Neutrophil (primary cell): ENCODE data around the gene ACTA2.
A peak's percentile ranks its signal among the peaks of the same experiment; 100 is the strongest.

ENCODE experiments used
- H3K27ac ChIP-seq: fragments of 200-600 bp; sonication (generic); 2 replicates; pipeline ENCODE4 v1.5.1; 2016; ENCODE audit warnings: mild to moderate bottlenecking, moderate library complexity
- H3K27me3 ChIP-seq: fragments of 200-600 bp; sonication (generic); 2 replicates; pipeline ENCODE4 v1.6.0; 2016; ENCODE audit warnings: mild to moderate bottlenecking
- H3K36me3 ChIP-seq: fragments of 200-600 bp; sonication (generic); 2 replicates; pipeline ENCODE4 v1.5.1; 2017
- H3K4me1 ChIP-seq, 2 experiments: fragments of 200-600 bp in 1 of 2; sonication (generic) in 1 of 2; 1 replicate in 1 of 2; 2 replicates in 1 of 2; pipeline versions ENCODE4 v1.5.1 to v1.6.1; 2013 to 2016; ENCODE audit warnings: low read depth in 1 of 2, low read length in 1 of 2, mild to moderate bottlenecking in 1 of 2, moderate library complexity in 1 of 2; ENCODE audit not compliant: control insufficient read depth in 1 of 2, insufficient read depth in 1 of 2
- H3K4me3 ChIP-seq, 2 experiments: fragments of 200-600 bp in 1 of 2; sonication (generic) in 1 of 2; 1 replicate in 1 of 2; 2 replicates in 1 of 2; pipeline ENCODE4 v1.5.1; 2013 to 2016; ENCODE audit warnings: low read depth in 1 of 2, low read length in 1 of 2, mild to moderate bottlenecking in 1 of 2, moderate library complexity in 1 of 2
- H3K9me3 ChIP-seq: fragments of 200-600 bp; sonication (generic); 2 replicates; pipeline ENCODE4 v1.5.1; 2016
- CTCF ChIP-seq: fragments of 200-600 bp; sonication (generic); IDR thresholded peaks from 2 replicates; pipeline ENCODE4 v1.5.1; 2016; ENCODE audit warnings: antibody characterized with exemption

ACTA2 gene

DNA sequence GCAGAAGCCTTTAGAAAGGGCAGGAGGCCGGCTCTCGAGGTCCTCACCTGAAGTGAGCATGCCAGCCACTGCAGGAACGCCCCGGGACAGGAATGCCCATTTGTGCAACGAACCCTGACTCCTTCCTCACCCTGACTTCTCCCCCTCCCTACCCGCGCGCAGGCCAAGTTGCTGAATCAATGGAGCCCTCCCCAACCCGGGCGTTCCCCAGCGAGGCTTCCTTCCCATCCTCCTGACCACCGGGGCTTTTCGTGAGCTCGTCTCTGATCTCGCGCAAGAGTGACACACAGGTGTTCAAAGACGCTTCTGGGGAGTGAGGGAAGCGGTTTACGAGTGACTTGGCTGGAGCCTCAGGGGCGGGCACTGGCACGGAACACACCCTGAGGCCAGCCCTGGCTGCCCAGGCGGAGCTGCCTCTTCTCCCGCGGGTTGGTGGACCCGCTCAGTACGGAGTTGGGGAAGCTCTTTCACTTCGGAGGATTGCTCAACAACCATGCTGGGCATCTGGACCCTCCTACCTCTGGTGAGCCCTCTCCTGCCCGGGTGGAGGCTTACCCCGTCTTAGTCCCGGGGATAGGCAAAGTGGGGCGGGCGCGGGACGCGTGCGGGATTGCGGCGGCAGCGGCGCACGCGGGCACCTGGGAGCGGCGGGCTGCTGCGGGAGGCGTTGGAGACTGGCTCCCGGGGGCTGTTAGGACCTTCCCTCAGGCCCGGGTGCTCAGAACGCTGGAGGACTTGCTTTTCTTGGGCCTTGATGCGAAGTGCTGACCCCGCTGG is 38.0 kb upstream of the ACTA2 start, which contains the start of gene FAS:
Gene FAS, plus strand, starts transcription at position 415 of the 777 bp plus-strand sequence. Its CDS starts 79 bp downstream, at position 494.
- H3K27me3 ChIP-seq, result no peaks in the 10 kb centered on the region
- peaks cover 7% of the 10 kb centered on the region for H3K9me3 ChIP-seq
- TF ChIP-seq CTCF, result no peak
- no peaks in the 10 kb centered on the region for H3K36me3 ChIP-seq
- peaks cover 50 to 54% of the 10 kb centered on the region in 2 experiments for H3K4me1 ChIP-seq
- H3K4me3 ChIP-seq, result peak within 1 kb of the TSS; percentile 83 to 86
- H3K27ac ChIP-seq, result peak within 1 kb of the TSS; percentile 95

DNA sequence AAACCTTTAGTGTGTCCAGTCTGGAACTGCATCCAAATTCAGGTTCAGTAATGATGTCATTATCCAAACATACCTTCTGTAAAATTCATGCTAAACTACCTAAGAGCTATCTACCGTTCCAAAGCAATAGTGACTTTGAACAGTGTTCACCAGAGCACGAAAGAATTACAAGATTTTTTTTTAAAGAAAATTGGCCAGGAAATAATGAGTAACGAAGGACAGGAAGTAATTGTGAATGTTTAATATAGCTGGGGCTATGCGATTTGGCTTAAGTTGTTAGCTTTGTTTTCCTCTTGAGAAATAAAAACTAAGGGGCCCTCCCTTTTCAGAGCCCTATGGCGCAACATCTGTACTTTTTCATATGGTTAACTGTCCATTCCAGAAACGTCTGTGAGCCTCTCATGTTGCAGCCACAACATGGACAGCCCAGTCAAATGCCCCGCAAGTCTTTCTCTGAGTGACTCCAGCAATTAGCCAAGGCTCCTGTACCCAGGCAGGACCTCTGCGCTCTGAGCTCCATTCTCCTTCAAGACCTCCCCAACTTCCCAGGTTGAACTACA is 37.3 kb upstream of the ACTA2 start:
- H3K27ac ChIP-seq, result peak overlapping the region; percentile 95
- no peaks in the 10 kb centered on the region for H3K36me3 ChIP-seq
- peaks cover 54 to 55% of the 10 kb centered on the region in 2 experiments for H3K4me1 ChIP-seq
- H3K9me3 ChIP-seq, result peaks cover 7% of the 10 kb centered on the region
- peak overlapping the region; percentile 83 to 86 for H3K4me3 ChIP-seq
- TF ChIP-seq CTCF, result no peak
- no peaks in the 10 kb centered on the region for H3K27me3 ChIP-seq

- H3K27ac ChIP-seq, result peak overlapping the region; percentile 95
- no peaks in the 10 kb centered on the region for H3K36me3 ChIP-seq
- peak overlapping the region; percentile 83 to 86 for H3K4me3 ChIP-seq
- H3K4me1 ChIP-seq, result peaks cover 58 to 60% of the 10 kb centered on the region in 2 experiments
- TF ChIP-seq CTCF, result no peak
- H3K27me3 ChIP-seq, result no peaks in the 10 kb centered on the region
- peaks cover 7% of the 10 kb centered on the region for H3K9me3 ChIP-seq
Measured at GRCh38 chr10:88989423-88989822, 36.9 kb upstream of the ACTA2 start.

DNA sequence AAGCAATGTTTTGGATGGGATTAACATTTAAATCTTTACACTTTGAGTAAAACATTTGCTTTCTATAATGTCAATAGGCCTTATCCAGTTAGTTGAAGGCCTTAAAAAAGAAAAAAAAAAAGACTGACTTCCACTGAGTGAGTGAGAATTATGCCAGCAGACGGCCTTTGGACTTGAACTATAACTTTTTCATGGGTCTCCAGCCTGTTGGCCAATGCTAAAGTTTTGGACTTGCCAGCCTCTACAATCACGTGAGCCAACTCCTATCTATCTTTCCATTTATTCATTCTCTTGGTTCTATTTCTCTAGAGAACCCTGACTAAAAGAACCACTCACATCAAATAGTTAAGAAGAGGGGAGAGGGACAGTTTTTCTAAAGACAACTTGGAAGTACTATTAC is 35.3 kb upstream of the ACTA2 start:
- Histone ChIP-seq H3K27ac (peak overlapping the region; percentile 57), H3K9me3 (peaks cover 7% of the 10 kb centered on the region), H3K27me3 (no peaks in the 10 kb centered on the region), H3K36me3 (no peaks in the 10 kb centered on the region), H3K4me1 (peaks cover 52 to 55% of the 10 kb centered on the region in 2 experiments), H3K4me3 (no peak overlapping the region)
- no peak for TF ChIP-seq CTCF

- no peak for TF ChIP-seq CTCF
Measured at GRCh38 chr10:88987243-88987725, 34.7 kb upstream of the ACTA2 start.

More at GRCh38 chr10:88987243-88987725, 34.7 kb upstream of the ACTA2 start:
- no peak overlapping the region for H3K4me3 ChIP-seq
- H3K27ac ChIP-seq, result peak overlapping the region; percentile 57
- H3K27me3 ChIP-seq, result no peaks in the 10 kb centered on the region
- no peaks in the 10 kb centered on the region for H3K36me3 ChIP-seq
- H3K9me3 ChIP-seq, result peaks cover 7% of the 10 kb centered on the region
- peaks cover 47 to 49% of the 10 kb centered on the region in 2 experiments for H3K4me1 ChIP-seq
